A549 treated with Mapracorat at 1 μM for 4 hours (cell line): ENCODE data around the gene URB1. TPM values are rescaled to one million over a fixed set of nuclear protein-coding genes. Genes with fewer than 3 reads are reported as not detected.

Experiments used
- total RNA-seq: library from RNA; stranded (reverse); fragments of 200-300 nt; extraction: Qiagen RNA extraction; gene quantifications from 5 replicates; pipeline ENCODE4 v1.2.3, GENCODE V29; 2022

The URB1 gene, protein sequence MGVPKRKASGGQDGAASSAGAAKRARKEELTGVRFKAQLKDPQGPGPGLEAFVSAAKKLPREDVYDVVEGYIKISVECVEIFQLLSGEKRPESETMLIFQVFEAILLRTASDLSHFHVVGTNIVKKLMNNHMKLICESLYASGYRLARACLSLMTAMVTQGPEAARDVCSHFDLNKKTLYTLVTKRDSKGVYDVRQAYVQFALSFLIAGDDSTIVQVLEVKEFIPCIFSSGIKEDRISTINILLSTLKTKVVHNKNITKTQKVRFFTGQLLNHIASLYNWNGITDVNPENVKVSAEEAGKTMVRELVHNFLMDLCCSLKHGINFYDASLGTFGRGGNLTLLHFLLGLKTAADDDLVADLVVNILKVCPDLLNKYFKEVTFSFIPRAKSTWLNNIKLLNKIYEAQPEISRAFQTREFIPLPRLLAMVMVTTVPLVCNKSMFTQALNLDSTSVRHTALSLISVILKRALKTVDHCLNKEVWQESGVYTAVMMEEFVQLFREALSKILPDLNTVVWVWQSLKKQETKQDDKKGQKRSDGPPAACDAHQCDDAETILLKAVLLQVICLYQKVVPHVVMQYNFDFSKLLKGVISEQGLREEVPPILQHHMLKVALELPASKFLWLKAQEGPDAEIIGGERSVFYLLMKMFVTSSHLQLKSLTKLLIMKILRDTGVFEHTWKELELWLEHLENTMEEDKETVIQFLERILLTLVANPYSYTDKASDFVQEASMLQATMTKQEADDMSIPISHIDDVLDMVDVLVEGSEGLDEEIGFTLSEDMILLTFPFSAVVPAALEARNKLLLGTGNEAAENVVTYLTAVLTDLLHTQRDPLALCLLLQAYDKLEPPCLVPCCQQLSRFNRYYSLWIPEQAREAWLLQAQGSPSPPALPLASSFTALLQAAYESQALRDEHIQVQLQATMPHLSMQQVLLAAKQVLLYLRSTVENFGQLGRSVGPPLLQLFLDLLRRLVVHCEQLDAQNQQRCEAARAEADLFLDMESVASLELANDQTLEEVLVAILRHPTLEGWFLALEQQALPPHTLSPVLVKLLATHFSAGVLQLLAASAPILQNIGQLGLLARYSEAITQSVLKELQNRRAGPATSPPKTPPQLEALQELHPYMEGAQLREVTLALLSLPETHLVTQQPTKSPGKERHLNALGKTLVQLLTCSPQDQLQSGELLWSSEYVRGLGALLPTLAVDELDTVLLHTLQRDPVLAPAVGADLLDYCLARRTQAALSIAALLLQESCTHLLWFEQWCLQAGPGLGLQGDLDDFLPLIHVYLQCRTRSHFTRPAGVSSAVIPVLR (N-terminal part only)
- total RNA-seq, result 9.8 to 14.5 TPM (median 12.1 TPM) in 5 replicates

GRCh38 chr21:32392880-32393676, at the start of gene URB1:
Gene URB1 (minus strand): TSS chr21:32393012. CDS start chr21:32392910, 102 bp downstream.

DNA sequence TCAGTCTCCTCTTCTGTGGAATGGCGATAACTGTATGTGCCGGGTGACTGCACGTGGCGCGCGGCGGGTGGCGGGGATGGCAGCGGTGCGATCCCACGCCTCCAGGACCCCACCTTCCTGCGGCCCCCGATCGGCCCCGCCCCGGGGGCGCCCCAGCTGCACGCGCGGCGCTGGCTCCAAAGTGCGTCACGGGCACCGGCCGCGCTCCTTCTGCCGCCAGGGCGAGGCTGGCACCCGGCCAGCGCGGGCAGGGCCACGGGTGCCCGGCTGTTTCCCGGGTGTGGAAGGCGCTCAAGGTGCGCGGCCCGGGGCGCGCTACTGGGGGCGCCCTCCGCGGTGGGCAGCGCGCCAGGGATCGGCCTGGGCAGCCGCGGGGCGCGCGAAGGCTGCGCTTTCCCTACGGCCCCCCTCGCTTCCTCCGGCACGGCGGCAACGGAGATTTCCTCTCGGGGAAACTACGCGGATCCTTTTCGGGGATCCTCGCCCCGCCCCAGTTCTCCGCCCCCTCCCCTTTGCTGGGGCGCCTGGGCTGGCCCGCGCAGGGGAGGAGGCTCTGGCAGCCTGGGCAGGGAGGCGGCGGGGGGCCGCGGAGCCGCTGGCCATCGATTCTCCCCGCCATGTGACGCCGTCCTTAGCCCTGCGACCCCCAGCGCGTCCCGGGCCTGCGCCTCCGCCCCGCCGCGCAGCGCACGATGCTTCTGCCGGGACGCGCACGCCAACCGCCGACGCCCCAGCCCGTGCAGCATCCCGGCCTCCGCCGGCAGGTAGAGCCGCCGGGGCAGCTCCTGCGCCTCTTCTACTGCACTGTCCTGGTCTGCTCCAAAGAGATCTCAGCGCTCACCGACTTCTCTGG, 19.6 kb upstream of the URB1 start, which contains the start of gene EVA1C:
EVA1C (plus strand) TSS at position 545 of the 853 bp plus-strand sequence; CDS start at position 693, 148 bp downstream.

GRCh38 chr21:32298658-32299081, 94.1 kb downstream of the URB1 start, which contains the start of gene MRAP:
Gene MRAP (plus strand): TSS chr21:32298855. CDS start chr21:32298972, 117 bp downstream.

GRCh38 chr21:32278518-32279376, 114.1 kb downstream of the URB1 start, which contains the start of gene MIS18A:
Gene MIS18A (minus strand): TSS chr21:32279049. CDS start chr21:32279014, 35 bp downstream.

Other genes with a start within 250 kb of the URB1 start
- 12.7 to 15.8 TPM (median 14.7 TPM) in 5 replicates for gene MIS18A, start 114.0 kb downstream of the URB1 start, total RNA-seq
- not detected in 5 replicates for gene MRAP, start 94.2 kb downstream of the URB1 start, total RNA-seq
- 51.5 to 56.8 TPM (median 55.0 TPM) in 5 replicates for gene EVA1C, start 19.7 kb upstream of the URB1 start, total RNA-seq
- 0.67 to 0.95 TPM (median 0.80 TPM) in 5 replicates for gene TCP10L, start 192.5 kb upstream of the URB1 start, total RNA-seq
- 26.6 to 35.4 TPM (median 30.3 TPM) in 5 replicates for gene CFAP298, start 219.4 kb upstream of the URB1 start, total RNA-seq